GM23338 (cell line): Measurements from ENCODE around the gene SPATA13. TPM values are rescaled to one million over a fixed set of nuclear protein-coding genes. Genes with fewer than 3 reads are reported as not detected.
A peak's percentile ranks its signal among the peaks of the same experiment; 100 is the strongest.

ENCODE experiments used
- ATAC-seq: fragments of 200-7000 bp; cut with Tn5 transposase; 3 replicates; pipeline ENCODE4 v1.9.1; 2020
- DNase-seq: peaks from one replicate; pipeline ENCODE4 v3.0.0-alpha.2; 2015; ENCODE audit warnings: low spot score
- H2AFZ ChIP-seq: fragments of 200-600 bp; sonication (generic); 2 replicates; pipeline ENCODE4 v1.8.0; 2016; ENCODE audit warnings: antibody characterized with exemption, mild to moderate bottlenecking, moderate library complexity
- H3F3A ChIP-seq: fragments of 200-600 bp; sonication (generic); replicated peaks from 2 replicates; pipeline ENCODE4 v1.8.0; 2017; ENCODE audit warnings: antibody characterized with exemption, mixed run types, low read depth
- H3K27ac ChIP-seq: fragments of 200-600 bp; sonication (generic); 2 replicates; pipeline ENCODE4 v1.6.1; 2016; ENCODE audit warnings: low read depth
- H3K27me3 ChIP-seq: fragments of 200-600 bp; sonication (generic); 2 replicates; pipeline ENCODE4 v1.8.0; 2016; ENCODE audit warnings: mild to moderate bottlenecking, mixed run types, moderate library complexity; ENCODE audit not compliant: insufficient read depth
- H3K36me3 ChIP-seq: fragments of 200-600 bp; sonication (generic); 2 replicates; pipeline ENCODE4 v1.8.0; 2016; ENCODE audit warnings: mild to moderate bottlenecking; ENCODE audit not compliant: insufficient read depth
- H3K4me1 ChIP-seq: fragments of 200-600 bp; sonication (generic); 2 replicates; pipeline ENCODE4 v1.8.0; 2016; ENCODE audit warnings: mild to moderate bottlenecking, moderate library complexity; ENCODE audit not compliant: insufficient read depth
- H3K4me2 ChIP-seq: fragments of 200-600 bp; sonication (generic); 2 replicates; pipeline ENCODE4 v1.7.1; 2017; ENCODE audit warnings: mixed run types
- H3K4me3 ChIP-seq: fragments of 200-600 bp; sonication (generic); 2 replicates; pipeline ENCODE4 v1.6.1; 2016; ENCODE audit warnings: mixed run types
- H3K79me2 ChIP-seq: fragments of 200-600 bp; sonication (generic); replicated peaks from 2 replicates; pipeline ENCODE4 v1.8.0; 2017; ENCODE audit warnings: mild to moderate bottlenecking; ENCODE audit not compliant: insufficient read depth
- H3K9me2 ChIP-seq: fragments of 200-600 bp; sonication (generic); 2 replicates; pipeline ENCODE4 v1.8.0; 2017; ENCODE audit not compliant: insufficient read depth
- H4K20me1 ChIP-seq: fragments of 200-600 bp; sonication (generic); replicated peaks from 2 replicates; pipeline ENCODE4 v1.8.0; 2017; ENCODE audit warnings: mild to moderate bottlenecking; ENCODE audit not compliant: insufficient read depth
- H3K27ac Mint-ChIP-seq: 2 replicates; pipeline ENCODE4 v1.8.0; 2020; ENCODE audit warnings: inconsistent platforms, mild to moderate bottlenecking, moderate library complexity, mixed read lengths
- H3K27me3 Mint-ChIP-seq: 3 replicates; pipeline ENCODE4 v1.8.0; 2022; ENCODE audit warnings: low read depth, mild to moderate bottlenecking, moderate library complexity, mixed read lengths, inconsistent platforms; ENCODE audit not compliant: insufficient read depth, poor library complexity
- H3K36me3 Mint-ChIP-seq: 3 replicates; pipeline ENCODE4 v1.8.0; 2021; ENCODE audit warnings: low read depth, mild to moderate bottlenecking, inconsistent platforms, moderate library complexity, mixed read lengths
- H3K4me1 Mint-ChIP-seq: 3 replicates; pipeline ENCODE4 v1.8.0; 2020; ENCODE audit warnings: mild to moderate bottlenecking, inconsistent platforms, mixed read lengths
- H3K4me3 Mint-ChIP-seq: 3 replicates; pipeline ENCODE4 v1.8.0; 2021; ENCODE audit warnings: moderate library complexity, mild to moderate bottlenecking, inconsistent platforms, mixed read lengths
- H3K9me3 Mint-ChIP-seq: 3 replicates; pipeline ENCODE4 v1.8.0; 2020; ENCODE audit warnings: moderate library complexity, mild to moderate bottlenecking, inconsistent platforms, mixed read lengths
- CREB1 ChIP-seq: fragments of 250-450 bp; sonication (Bioruptor Pico); IDR thresholded peaks from 2 replicates; pipeline ENCODE4 v1.5.0; 2020; ENCODE audit warnings: low read depth, mild to moderate bottlenecking, moderate library complexity
- EZH2 ChIP-seq: fragments of 200-600 bp; sonication (generic); IDR thresholded peaks from one replicate; pipeline ENCODE4 v1.8.0; 2017; ENCODE audit warnings: antibody characterized with exemption, mild to moderate bottlenecking, low read depth; ENCODE audit not compliant: unreplicated experiment
- EZH2phosphoT487 ChIP-seq: fragments of 200-600 bp; sonication (generic); IDR thresholded peaks from one replicate; pipeline ENCODE4 v1.8.1; 2018; ENCODE audit warnings: antibody characterized with exemption; ENCODE audit not compliant: unreplicated experiment
- JUNB ChIP-seq: IDR thresholded peaks from one replicate; pipeline ENCODE4 v1.6.1; 2016; ENCODE audit warnings: antibody characterized with exemption; ENCODE audit not compliant: unreplicated experiment
- NANOG ChIP-seq: IDR thresholded peaks from 2 replicates; pipeline ENCODE4 v1.6.1; 2016; ENCODE audit warnings: antibody characterized with exemption, borderline replicate concordance
- POLR2AphosphoS5 ChIP-seq: IDR thresholded peaks from 2 replicates; pipeline ENCODE4 v1.6.1; 2016; ENCODE audit warnings: antibody characterized with exemption, low read depth
- STAT1 ChIP-seq: IDR thresholded peaks from one replicate; pipeline ENCODE4 v1.6.1; 2016; ENCODE audit warnings: antibody characterized with exemption; ENCODE audit not compliant: unreplicated experiment
- ZNF114 ChIP-seq: fragments of 250-450 bp; sonication (Bioruptor Pico); IDR thresholded peaks from 2 replicates; pipeline ENCODE4 v1.5.0; 2020; ENCODE audit warnings: mild to moderate bottlenecking, moderate library complexity
- ZNF331 ChIP-seq: fragments of 250-450 bp; sonication (Bioruptor Pico); IDR thresholded peaks from 2 replicates; pipeline ENCODE4 v1.5.0; 2020; ENCODE audit warnings: low read depth, mild to moderate bottlenecking, moderate library complexity
- polyA plus RNA-seq: library from polyadenylated mRNA; unstranded; fragments of >200 nt; fragmentation: Nextera tagmentation; extraction: Ambion mirVana; gene quantifications from 2 replicates; pipeline ENCODE4 v1.2.1, GENCODE V29; 2016
- total RNA-seq: library from RNA; depleted of rRNA; stranded (reverse); fragments of >200 nt; shearing (Covaris generic); gene quantifications from 2 replicates; pipeline ENCODE4 v1.2.3, GENCODE V29; 2014
- TF ChIP-seq, protein P1 (sequence below): fragments of 250-450 bp; sonication (Bioruptor Pico); IDR thresholded peaks from 2 replicates; pipeline ENCODE4 v1.5.0; 2020; ENCODE audit warnings: mild to moderate bottlenecking, moderate library complexity
- TF ChIP-seq, protein P2 (sequence below): IDR thresholded peaks from one replicate; pipeline ENCODE4 v1.6.1; 2018; ENCODE audit warnings: antibody characterized with exemption; ENCODE audit not compliant: unreplicated experiment
- TF ChIP-seq, protein P3 (sequence below): IDR thresholded peaks from 2 replicates; pipeline ENCODE4 v1.6.1; 2016; ENCODE audit warnings: antibody characterized with exemption

The SPATA13 gene
- total and polyA plus RNA-seq, 2 experiments from 2014 or later, result 11.9 to 45.7 TPM

DNA sequence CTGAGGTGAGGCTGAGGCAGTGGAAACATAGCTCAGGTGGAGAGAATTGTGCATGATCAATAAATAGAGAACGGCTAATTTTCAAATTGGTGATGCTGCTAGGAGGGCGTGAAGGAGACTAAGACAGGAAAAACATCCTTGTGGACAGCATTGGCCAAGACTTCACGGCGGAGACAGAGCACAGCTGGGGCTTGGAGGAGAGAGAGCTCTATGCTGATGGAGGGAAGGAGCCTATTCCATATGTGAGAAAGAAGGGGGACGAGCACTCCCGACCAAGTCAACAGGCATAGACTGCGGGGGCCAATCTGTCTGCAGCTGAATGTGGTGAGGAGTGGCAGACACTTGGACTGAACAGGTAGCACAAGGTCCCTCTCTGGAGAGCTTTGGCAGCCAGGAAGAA is 14.8 kb upstream of the SPATA13 start:
- H3K36me3 ChIP-seq, result no peaks in the 10 kb centered on the region
- no peak overlapping the region for H3K4me2 ChIP-seq
- no peak overlapping the region for H3K4me3 ChIP-seq
- DNase-seq (no peak), ATAC-seq (peak; percentile 23)
- H3K27me3 Mint-ChIP-seq, result peaks cover 7% of the 10 kb centered on the region
- no peaks in the 10 kb centered on the region for H3K36me3 Mint-ChIP-seq
- H3K4me3 Mint-ChIP-seq, result no peak overlapping the region
- no peaks in the 10 kb centered on the region for H3K9me3 Mint-ChIP-seq
- H3K27ac Mint-ChIP-seq, result no peak overlapping the region
- no peaks in the 10 kb centered on the region for H3K9me2 ChIP-seq
- no peak for TF ChIP-seq ZNF114
- TF ChIP-seq NANOG, result no peak
- H3K4me1 Mint-ChIP-seq, result peaks cover 48% of the 10 kb centered on the region
- no peaks in the 10 kb centered on the region for H3K27me3 ChIP-seq
- no peak overlapping the region; the same call in 1 of the 2 replicates for H2AFZ ChIP-seq
- H3K4me1 ChIP-seq, result peaks cover 31% of the 10 kb centered on the region
- no peak overlapping the region for H3K27ac ChIP-seq
- no peaks in the 10 kb centered on the region for H3K79me2 ChIP-seq
- H4K20me1 ChIP-seq, result no peaks in the 10 kb centered on the region
- no peaks in the 10 kb centered on the region for H3F3A ChIP-seq

DNA sequence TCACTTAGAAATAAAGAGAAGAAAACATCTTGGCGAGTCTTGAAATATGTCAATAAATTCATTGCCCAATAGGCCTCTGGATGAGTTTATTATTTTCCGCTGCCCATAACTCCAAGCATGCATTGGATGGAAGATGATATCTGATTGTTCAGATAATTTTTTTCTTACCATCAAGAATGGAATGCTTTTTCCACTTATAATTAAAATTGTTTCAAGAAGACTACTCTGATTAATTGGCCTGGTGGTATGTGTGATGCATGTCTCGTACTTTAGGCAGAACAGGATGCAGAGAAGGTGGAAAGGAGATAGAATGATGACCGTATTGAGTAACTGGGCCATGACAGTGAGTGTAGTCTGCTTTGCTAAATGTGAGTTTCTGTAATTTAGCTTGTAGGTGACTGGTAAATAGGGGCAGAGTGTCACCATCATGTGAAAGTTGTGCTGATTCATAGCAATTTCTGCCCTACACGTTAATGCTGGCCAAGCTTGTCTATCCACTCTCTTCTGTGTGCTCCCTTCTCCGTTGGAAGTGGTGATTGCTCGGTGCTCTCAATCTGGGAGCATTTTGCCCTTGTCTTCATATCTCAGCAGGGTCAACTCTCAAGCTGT is 13.5 kb upstream of the SPATA13 start:
- H3K4me3 Mint-ChIP-seq, result no peak overlapping the region
- H3K4me1 ChIP-seq, result peaks cover 23% of the 10 kb centered on the region
- no peak overlapping the region for H3K4me3 ChIP-seq
- H3K9me2 ChIP-seq, result no peaks in the 10 kb centered on the region
- ATAC-seq (no peak), DNase-seq (no peak)
- H3F3A ChIP-seq, result no peaks in the 10 kb centered on the region
- no peaks in the 10 kb centered on the region for H3K27me3 ChIP-seq
- H4K20me1 ChIP-seq, result no peaks in the 10 kb centered on the region
- H3K27me3 Mint-ChIP-seq, result peaks cover 7% of the 10 kb centered on the region
- peaks cover 40% of the 10 kb centered on the region for H3K4me1 Mint-ChIP-seq
- H3K79me2 ChIP-seq, result no peaks in the 10 kb centered on the region
- H3K27ac ChIP-seq, result no peak overlapping the region
- no peaks in the 10 kb centered on the region for H3K9me3 Mint-ChIP-seq
- H3K36me3 Mint-ChIP-seq, result no peaks in the 10 kb centered on the region
- TF ChIP-seq, protein P1, sequence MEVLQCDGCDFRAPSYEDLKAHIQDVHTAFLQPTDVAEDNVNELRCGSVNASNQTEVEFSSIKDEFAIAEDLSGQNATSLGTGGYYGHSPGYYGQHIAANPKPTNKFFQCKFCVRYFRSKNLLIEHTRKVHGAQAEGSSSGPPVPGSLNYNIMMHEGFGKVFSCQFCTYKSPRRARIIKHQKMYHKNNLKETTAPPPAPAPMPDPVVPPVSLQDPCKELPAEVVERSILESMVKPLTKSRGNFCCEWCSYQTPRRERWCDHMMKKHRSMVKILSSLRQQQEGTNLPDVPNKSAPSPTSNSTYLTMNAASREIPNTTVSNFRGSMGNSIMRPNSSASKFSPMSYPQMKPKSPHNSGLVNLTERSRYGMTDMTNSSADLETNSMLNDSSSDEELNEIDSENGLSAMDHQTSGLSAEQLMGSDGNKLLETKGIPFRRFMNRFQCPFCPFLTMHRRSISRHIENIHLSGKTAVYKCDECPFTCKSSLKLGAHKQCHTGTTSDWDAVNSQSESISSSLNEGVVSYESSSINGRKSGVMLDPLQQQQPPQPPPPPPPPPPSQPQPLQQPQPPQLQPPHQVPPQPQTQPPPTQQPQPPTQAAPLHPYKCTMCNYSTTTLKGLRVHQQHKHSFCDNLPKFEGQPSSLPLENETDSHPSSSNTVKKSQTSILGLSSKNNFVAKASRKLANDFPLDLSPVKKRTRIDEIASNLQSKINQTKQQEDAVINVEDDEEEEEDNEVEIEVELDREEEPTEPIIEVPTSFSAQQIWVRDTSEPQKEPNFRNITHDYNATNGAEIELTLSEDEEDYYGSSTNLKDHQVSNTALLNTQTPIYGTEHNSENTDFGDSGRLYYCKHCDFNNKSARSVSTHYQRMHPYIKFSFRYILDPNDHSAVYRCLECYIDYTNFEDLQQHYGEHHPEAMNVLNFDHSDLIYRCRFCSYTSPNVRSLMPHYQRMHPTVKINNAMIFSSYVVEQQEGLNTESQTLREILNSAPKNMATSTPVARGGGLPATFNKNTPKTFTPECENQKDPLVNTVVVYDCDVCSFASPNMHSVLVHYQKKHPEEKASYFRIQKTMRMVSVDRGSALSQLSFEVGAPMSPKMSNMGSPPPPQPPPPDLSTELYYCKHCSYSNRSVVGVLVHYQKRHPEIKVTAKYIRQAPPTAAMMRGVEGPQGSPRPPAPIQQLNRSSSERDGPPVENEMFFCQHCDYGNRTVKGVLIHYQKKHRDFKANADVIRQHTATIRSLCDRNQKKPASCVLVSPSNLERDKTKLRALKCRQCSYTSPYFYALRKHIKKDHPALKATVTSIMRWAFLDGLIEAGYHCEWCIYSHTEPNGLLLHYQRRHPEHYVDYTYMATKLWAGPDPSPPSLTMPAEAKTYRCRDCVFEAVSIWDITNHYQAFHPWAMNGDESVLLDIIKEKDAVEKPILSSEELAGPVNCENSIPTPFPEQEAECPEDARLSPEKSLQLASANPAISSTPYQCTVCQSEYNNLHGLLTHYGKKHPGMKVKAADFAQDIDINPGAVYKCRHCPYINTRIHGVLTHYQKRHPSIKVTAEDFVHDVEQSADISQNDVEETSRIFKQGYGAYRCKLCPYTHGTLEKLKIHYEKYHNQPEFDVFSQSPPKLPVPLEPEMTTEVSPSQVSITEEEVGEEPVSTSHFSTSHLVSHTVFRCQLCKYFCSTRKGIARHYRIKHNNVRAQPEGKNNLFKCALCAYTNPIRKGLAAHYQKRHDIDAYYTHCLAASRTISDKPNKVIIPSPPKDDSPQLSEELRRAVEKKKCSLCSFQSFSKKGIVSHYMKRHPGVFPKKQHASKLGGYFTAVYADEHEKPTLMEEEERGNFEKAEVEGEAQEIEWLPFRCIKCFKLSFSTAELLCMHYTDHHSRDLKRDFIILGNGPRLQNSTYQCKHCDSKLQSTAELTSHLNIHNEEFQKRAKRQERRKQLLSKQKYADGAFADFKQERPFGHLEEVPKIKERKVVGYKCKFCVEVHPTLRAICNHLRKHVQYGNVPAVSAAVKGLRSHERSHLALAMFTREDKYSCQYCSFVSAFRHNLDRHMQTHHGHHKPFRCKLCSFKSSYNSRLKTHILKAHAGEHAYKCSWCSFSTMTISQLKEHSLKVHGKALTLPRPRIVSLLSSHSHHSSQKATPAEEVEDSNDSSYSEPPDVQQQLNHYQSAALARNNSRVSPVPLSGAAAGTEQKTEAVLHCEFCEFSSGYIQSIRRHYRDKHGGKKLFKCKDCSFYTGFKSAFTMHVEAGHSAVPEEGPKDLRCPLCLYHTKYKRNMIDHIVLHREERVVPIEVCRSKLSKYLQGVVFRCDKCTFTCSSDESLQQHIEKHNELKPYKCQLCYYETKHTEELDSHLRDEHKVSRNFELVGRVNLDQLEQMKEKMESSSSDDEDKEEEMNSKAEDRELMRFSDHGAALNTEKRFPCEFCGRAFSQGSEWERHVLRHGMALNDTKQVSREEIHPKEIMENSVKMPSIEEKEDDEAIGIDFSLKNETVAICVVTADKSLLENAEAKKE (CRISPR knock-in tag), result no peak
- TF ChIP-seq EZH2, result no peak
- TF ChIP-seq CREB1 (CRISPR knock-in tag), result no peak
- TF ChIP-seq NANOG, result no peak
- TF ChIP-seq JUNB, result no peak
- TF ChIP-seq STAT1, result no peak
- TF ChIP-seq, protein P2, sequence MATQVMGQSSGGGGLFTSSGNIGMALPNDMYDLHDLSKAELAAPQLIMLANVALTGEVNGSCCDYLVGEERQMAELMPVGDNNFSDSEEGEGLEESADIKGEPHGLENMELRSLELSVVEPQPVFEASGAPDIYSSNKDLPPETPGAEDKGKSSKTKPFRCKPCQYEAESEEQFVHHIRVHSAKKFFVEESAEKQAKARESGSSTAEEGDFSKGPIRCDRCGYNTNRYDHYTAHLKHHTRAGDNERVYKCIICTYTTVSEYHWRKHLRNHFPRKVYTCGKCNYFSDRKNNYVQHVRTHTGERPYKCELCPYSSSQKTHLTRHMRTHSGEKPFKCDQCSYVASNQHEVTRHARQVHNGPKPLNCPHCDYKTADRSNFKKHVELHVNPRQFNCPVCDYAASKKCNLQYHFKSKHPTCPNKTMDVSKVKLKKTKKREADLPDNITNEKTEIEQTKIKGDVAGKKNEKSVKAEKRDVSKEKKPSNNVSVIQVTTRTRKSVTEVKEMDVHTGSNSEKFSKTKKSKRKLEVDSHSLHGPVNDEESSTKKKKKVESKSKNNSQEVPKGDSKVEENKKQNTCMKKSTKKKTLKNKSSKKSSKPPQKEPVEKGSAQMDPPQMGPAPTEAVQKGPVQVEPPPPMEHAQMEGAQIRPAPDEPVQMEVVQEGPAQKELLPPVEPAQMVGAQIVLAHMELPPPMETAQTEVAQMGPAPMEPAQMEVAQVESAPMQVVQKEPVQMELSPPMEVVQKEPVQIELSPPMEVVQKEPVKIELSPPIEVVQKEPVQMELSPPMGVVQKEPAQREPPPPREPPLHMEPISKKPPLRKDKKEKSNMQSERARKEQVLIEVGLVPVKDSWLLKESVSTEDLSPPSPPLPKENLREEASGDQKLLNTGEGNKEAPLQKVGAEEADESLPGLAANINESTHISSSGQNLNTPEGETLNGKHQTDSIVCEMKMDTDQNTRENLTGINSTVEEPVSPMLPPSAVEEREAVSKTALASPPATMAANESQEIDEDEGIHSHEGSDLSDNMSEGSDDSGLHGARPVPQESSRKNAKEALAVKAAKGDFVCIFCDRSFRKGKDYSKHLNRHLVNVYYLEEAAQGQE, result no peak
- no peak for TF ChIP-seq EZH2phosphoT487
- TF ChIP-seq ZNF331 (CRISPR knock-in tag), result no peak
- TF ChIP-seq POLR2AphosphoS5, result no peak
- TF ChIP-seq, protein P3, sequence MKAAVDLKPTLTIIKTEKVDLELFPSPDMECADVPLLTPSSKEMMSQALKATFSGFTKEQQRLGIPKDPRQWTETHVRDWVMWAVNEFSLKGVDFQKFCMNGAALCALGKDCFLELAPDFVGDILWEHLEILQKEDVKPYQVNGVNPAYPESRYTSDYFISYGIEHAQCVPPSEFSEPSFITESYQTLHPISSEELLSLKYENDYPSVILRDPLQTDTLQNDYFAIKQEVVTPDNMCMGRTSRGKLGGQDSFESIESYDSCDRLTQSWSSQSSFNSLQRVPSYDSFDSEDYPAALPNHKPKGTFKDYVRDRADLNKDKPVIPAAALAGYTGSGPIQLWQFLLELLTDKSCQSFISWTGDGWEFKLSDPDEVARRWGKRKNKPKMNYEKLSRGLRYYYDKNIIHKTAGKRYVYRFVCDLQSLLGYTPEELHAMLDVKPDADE, result no peak
- no peak overlapping the region for H3K27ac Mint-ChIP-seq
- no peak overlapping the region for H2AFZ ChIP-seq
- no peak overlapping the region for H3K4me2 ChIP-seq
- H3K36me3 ChIP-seq, result no peaks in the 10 kb centered on the region
